K562 (cell line): Measurements from ENCODE around the gene GNAQ. TPM values are rescaled to one million over a fixed set of nuclear protein-coding genes. Genes with fewer than 3 reads are reported as not detected.

ENCODE experiments used
- CCNT2 ChIP-seq: IDR thresholded peaks from 2 replicates; pipeline ENCODE4 v1.6.1; 2011; ENCODE audit warnings: borderline replicate concordance, low read depth, mild to moderate bottlenecking, moderate library complexity, mixed read lengths, low read length; ENCODE audit not compliant: insufficient read length; ENCODE audit errors: extremely low read depth
- CTBP1 ChIP-seq: fragments of 450-650 bp; IDR thresholded peaks from 2 replicates; pipeline ENCODE4 v1.6.1; 2016; ENCODE audit warnings: borderline replicate concordance
- FOXP1 ChIP-seq: sonication (generic); formaldehyde crosslinking; IDR thresholded peaks from 2 replicates; pipeline ENCODE4 v1.8.0; 2022; ENCODE audit warnings: mild to moderate bottlenecking, missing genetic modification reagents
- HLTF ChIP-seq: fragments of 450-650 bp; IDR thresholded peaks from 2 replicates; pipeline ENCODE4 v1.6.1; 2016
- HMG20A ChIP-seq: fragments of 450-650 bp; formaldehyde crosslinking; conservative IDR thresholded peaks from 2 replicates; pipeline ENCODE4 v1.4.0; 2020; ENCODE audit warnings: mild to moderate bottlenecking, mixed read lengths
- RBM25 ChIP-seq: fragments of 200-400 bp; formaldehyde crosslinking; IDR thresholded peaks from 2 replicates; pipeline ENCODE4 v1.6.1; 2018; ENCODE audit warnings: low read length, low read depth, moderate library complexity; ENCODE audit not compliant: severe bottlenecking
- SUPT5H ChIP-seq: fragments of 450-650 bp; IDR thresholded peaks from 2 replicates; pipeline ENCODE4 v1.6.1; 2016
- TAL1 ChIP-seq: fragments of 450-650 bp; IDR thresholded peaks from 2 replicates; pipeline ENCODE4 v1.6.1; 2016; ENCODE audit warnings: mild to moderate bottlenecking
- THRB ChIP-seq: fragments of 450-650 bp; formaldehyde crosslinking; conservative IDR thresholded peaks from 2 replicates; pipeline ENCODE4 v1.4.0; 2022; ENCODE audit warnings: mild to moderate bottlenecking, missing genetic modification characterization
- ZNF584 ChIP-seq: fragments of 200-800 bp; sonication (Bioruptor generic); IDR thresholded peaks from 2 replicates; pipeline ENCODE4 v1.6.1; 2016; ENCODE audit warnings: low read depth, mild to moderate bottlenecking, missing genetic modification characterization, missing compliant biosample characterization
- polyA plus RNA-seq, 8 experiments: library from polyadenylated mRNA; depleted of rRNA in 4 of 8; stranded (reverse) in 5 of 8; unstranded in 3 of 8; fragments of >200 nt; fragmentation: Nextera tagmentation in 2 of 8; fragmentation: Illumina TruSeq in 1 of 8; extraction: Ambion mirVana in 2 of 8; extraction: Trizol in 1 of 8; gene quantifications; 2 replicates each; pipeline versions ENCODE4 v1.2.1 to v1.2.3, GENCODE V29; 2011 to 2014; ENCODE audit warnings: inconsistent platforms in 1 of 8, missing spikeins in 1 of 8
- total RNA-seq, 7 experiments: library from RNA; depleted of rRNA in 6 of 7; stranded (reverse); fragments of >200 nt in 6 of 7; fragmentation: Illumina TruSeq in 2 of 7; extraction: Trizol in 2 of 7; gene quantifications; 2 replicates each; pipeline versions ENCODE4 v1.2.1 to v1.2.3, GENCODE V29; 2011 to 2021; ENCODE audit warnings: low replicate concordance in 1 of 7
- TF ChIP-seq, protein P1 (sequence below): sonication (generic); formaldehyde crosslinking; IDR thresholded peaks from 2 replicates; pipeline ENCODE4 v1.8.1; 2023; ENCODE audit warnings: missing genetic modification reagents, mild to moderate bottlenecking, borderline replicate concordance
- TF ChIP-seq, protein P2 (sequence below), 2 experiments: fragments of 450-650 bp; IDR thresholded peaks; 2 replicates each; pipeline ENCODE4 v1.6.1; 2016; ENCODE audit warnings: mild to moderate bottlenecking in 2 of 2, borderline replicate concordance in 1 of 2, low read depth in 1 of 2, moderate library complexity in 1 of 2

GNAQ gene
- total and polyA plus RNA-seq, 9 of the 15 experiments (the other 6 are each of a cell fraction or from before 2014, with no cell fraction given) = 4.8 to 27.9 (median 17.5) TPM

DNA sequence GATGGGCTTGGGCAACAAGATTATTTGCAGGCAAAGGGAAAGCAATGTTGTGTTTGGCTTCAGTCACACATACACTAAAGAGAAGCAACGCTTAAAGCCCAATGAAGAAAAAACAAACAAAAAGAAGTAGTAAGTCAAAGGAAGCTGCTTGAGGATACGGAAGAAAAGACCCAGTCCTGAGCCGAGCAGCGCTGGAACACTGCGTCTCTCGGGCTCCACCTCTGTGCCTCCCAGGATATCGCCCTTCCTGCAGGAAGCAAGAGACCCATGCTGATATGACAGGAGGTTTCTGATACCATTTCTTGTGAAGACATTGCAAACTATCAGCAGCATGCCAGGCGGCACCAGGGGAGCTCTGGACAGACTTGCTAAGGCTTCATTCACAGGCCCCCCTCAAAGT is 9.9 kb downstream of the GNAQ start (continued):
- TF ChIP-seq CTBP1 (no peak), SUPT5H (no peak), CCNT2 (no peak), TAL1 (peak; percentile 43; the same call in 1 of the 2 replicates), HLTF (no peak), HMG20A (CRISPR knock-in tag) (no peak), FOXP1 (CRISPR knock-in tag) (no peak), ZNF584 (CRISPR knock-in tag) (no peak), RBM25 (no peak), THRB (CRISPR knock-in tag) (no peak)
- TF ChIP-seq, protein P1, sequence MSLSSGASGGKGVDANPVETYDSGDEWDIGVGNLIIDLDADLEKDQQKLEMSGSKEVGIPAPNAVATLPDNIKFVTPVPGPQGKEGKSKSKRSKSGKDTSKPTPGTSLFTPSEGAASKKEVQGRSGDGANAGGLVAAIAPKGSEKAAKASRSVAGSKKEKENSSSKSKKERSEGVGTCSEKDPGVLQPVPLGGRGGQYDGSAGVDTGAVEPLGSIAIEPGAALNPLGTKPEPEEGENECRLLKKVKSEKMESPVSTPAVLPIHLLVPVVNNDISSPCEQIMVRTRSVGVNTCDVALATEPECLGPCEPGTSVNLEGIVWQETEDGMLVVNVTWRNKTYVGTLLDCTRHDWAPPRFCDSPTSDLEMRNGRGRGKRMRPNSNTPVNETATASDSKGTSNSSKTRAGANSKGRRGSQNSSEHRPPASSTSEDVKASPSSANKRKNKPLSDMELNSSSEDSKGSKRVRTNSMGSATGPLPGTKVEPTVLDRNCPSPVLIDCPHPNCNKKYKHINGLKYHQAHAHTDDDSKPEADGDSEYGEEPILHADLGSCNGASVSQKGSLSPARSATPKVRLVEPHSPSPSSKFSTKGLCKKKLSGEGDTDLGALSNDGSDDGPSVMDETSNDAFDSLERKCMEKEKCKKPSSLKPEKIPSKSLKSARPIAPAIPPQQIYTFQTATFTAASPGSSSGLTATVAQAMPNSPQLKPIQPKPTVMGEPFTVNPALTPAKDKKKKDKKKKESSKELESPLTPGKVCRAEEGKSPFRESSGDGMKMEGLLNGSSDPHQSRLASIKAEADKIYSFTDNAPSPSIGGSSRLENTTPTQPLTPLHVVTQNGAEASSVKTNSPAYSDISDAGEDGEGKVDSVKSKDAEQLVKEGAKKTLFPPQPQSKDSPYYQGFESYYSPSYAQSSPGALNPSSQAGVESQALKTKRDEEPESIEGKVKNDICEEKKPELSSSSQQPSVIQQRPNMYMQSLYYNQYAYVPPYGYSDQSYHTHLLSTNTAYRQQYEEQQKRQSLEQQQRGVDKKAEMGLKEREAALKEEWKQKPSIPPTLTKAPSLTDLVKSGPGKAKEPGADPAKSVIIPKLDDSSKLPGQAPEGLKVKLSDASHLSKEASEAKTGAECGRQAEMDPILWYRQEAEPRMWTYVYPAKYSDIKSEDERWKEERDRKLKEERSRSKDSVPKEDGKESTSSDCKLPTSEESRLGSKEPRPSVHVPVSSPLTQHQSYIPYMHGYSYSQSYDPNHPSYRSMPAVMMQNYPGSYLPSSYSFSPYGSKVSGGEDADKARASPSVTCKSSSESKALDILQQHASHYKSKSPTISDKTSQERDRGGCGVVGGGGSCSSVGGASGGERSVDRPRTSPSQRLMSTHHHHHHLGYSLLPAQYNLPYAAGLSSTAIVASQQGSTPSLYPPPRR (CRISPR knock-in tag) = no peak
- TF ChIP-seq, protein P2, sequence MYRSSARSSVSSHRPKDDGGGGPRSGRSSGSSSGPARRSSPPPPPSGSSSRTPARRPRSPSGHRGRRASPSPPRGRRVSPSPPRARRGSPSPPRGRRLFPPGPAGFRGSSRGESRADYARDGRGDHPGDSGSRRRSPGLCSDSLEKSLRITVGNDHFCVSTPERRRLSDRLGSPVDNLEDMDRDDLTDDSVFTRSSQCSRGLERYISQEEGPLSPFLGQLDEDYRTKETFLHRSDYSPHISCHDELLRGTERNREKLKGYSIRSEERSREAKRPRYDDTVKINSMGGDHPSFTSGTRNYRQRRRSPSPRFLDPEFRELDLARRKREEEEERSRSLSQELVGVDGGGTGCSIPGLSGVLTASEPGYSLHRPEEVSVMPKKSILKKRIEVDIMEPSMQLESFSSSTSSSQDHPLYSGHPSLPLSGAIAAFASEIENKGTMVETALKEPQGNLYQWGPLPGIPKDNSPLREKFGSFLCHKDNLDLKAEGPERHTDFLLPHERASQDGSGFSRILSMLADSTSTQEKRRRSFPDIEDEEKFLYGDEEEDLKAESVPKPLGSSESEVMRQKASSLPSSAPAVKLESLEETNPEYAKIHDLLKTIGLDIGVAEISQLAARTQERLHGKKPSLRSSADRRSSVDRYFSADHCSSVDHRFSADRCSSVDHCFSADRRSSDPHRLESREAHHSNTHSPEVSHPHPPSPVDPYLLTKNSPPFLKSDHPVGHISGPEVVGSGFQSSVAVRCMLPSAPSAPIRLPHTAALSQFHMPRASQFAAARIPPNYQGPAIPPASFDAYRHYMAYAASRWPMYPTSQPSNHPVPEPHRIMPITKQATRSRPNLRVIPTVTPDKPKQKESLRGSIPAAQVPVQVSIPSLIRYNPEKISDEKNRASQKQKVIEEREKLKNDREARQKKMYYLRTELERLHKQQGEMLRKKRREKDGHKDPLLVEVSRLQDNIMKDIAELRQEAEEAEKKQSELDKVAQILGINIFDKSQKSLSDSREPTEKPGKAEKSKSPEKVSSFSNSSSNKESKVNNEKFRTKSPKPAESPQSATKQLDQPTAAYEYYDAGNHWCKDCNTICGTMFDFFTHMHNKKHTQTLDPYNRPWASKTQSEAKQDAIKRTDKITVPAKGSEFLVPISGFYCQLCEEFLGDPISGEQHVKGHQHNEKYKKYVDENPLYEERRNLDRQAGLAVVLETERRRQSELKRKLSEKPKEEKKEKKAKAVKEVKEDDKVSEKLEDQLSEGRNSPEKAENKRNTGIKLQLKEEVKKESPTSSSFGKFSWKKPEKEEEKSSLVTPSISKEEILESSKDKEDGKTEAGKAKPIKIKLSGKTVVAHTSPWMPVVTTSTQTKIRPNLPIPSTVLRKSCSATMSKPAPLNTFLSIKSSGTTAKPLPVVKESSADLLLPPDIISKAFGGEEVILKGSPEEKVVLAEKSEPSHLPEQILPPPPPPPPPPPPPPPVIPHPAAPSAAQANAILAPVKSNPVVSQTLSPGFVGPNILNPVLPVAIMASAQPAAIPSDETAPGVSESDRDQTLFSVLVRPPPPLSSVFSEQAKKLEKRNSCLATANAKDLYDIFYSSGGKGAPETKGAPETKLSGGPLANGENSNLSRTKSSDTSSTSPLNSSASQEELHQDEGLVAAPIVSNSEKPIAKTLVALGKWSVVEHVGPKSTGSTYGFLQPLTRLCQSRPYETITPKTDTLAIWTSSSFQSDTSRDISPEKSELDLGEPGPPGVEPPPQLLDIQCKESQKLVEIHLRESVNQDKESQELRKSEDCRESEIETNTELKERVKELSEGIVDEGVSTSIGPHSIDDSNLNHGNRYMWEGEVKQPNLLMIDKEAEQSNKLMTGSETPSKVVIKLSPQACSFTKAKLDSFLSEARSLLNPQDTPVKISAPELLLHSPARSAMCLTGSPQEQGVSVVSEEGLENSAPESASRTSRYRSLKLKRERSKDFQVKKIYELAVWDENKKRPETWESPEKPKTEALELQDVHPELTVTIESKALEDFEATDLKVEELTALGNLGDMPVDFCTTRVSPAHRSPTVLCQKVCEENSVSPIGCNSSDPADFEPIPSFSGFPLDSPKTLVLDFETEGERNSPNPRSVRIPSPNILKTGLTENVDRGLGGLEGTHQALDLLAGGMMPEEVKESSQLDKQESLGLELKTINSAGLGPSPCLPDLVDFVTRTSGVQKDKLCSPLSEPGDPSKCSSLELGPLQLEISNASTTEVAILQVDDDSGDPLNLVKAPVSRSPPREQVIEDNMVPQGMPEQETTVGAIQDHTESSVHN (IDR thresholded peaks at IDR 0.05; ENCODE audit: borderline replicate concordance in 1 of 2, low read depth in 1 of 2) = no peak
